NCI-H2171 treated with DMSO at 0.1 percent for 48 hours (cell line): ENCODE measurements around the gene GALNT9.
"Not testable (repeated sequence)": the region's sequence is repeated elsewhere in the genome, so short reads cannot be mapped to it uniquely, and the experiment has no call there.

ENCODE experiments used
- DNase-seq: peaks from one replicate; lab custom pipeline; 2025; lab: John Stamatoyannopoulos, UW

The GALNT9 gene

DNA sequence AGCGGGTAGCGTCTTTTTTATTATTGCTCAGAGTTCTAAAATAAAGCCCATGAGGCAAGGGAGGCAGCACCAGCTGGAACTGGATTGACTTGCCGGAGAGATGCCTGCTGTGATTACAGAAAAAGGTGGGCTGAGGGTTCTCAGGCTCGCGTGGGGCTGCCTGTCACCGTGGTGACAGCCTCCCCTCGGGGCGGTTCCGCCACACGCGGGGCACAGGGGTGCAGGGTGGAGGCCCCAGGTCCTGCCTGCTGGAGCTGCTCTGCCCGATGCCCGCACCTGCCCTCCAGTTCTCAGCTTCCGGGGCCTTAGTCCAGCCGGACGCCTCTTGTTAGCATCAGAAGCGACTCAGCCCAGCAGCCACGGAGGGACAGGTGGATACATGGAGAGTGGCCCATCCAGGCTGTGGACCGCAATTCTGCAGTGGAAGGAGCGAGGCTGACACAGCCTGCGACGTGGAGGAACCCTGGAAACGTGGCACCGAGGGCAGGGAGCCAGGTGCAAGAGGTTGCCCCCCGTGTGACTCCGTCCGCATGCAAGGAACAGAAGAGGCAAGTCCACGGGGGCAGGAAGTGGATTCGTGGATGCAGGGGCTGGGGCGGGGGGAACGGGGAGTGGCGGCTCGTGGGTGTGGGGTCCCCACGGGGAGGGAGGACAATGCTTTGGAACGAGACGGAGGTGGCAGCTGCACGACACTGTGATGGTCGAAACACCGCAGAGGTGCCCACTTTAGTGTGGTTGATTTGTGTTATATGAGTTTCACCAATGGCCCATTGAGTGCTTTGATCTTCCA, 79.5 kb downstream of the GALNT9 start:
- DNase-seq: no peak

GRCh38 chr12:132248453-132249167, 80.8 kb downstream of the GALNT9 start:
- DNase-seq: no peak

- no peak for DNase-seq
Measured at GRCh38 chr12:132247718-132248452, 81.5 kb downstream of the GALNT9 start.

- DNase-seq: no peak
Measured at GRCh38 chr12:132246997-132247717, 82.2 kb downstream of the GALNT9 start.

DNA sequence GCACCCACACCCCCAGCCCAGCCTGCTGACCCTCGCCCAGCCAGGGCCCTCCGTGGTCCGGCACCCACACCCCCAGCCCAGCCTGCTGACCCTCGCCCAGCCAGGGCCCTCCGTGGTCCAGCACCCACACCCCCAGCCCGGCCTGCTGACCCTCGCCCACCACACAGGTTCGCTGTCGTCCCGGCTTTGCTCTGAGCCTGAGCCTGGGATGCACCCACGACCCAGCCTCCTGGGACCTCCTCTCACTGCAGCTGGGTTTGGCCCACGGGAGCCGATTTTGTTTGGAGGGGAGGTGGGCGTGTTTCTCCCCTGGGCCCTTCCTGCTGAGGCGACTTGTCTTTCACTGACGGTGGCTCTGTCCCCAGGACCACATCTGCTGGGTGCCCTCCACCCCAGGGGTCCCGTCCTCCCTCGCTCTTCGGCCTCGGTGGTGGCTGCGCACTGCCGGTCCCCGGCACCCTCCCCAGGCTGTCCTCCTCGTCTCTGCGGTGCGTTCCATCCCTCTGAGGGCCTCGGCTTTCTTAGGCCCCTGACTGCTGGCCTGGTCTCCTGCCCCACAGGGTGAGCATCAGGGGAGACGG, 83.8 kb downstream of the GALNT9 start:
- DNase-seq: no peak

DNA sequence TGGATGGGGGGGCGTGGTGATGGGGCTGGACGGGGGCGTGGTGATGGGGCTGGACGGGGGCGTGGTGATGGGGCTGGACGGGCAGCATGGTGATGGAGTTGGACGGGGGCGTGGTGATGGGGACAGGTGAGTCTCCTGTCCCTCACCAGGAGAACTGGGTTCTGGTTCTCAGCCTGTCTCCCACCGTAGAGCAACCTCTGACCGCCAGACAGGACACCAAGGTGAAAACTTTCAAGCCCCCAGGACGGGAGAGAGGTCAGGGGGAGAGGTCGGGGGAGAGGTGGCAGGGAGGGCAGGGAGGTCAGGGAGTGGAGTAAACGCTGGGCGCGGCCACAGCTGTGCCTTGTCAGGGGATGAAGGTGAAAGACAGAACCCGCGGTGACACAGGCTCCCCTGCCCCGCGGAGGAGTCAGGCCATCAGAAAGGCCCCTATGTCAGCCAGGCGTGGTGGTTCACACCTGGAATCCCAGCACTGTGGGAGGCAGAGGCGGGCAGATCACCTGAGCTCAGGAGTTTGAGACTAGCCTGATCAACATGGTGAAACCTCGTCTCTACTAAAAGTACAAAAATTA, 84.6 kb downstream of the GALNT9 start:
- no peak for DNase-seq

DNA sequence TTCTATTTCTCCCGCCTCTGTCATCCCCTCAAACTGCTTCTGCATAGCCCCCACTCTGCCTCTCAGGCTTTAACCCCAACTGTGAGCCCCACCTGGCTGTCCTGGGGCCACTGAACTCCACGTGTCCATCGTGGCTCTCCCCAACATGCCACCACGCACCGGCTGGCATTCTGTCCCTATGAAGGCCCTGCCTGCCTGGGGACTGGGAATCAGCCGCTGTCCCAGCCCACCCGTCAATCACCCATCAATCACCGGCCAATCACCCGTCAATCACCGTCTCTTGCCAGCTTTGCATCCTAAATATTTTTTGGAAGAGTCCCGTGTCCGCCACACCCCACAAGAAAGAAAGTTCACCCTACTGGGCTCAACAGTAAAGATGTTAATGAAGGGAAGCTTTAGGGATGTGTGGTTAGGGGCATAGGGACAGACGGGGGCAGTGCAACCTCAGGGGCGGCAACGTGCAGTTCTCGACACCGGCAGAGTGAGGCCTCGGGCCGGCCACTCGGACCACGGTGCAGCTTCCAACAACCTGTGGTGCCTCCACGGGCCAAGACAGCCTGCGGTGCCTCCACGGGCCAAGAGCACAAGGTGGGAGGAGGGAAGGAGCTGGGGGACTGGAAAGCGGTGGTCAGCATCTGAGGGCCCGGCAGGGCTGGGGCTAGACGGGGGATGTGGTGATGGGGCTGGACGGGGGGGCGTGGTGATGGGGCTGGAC, 85.6 kb downstream of the GALNT9 start:
- DNase-seq: no peak

DNA sequence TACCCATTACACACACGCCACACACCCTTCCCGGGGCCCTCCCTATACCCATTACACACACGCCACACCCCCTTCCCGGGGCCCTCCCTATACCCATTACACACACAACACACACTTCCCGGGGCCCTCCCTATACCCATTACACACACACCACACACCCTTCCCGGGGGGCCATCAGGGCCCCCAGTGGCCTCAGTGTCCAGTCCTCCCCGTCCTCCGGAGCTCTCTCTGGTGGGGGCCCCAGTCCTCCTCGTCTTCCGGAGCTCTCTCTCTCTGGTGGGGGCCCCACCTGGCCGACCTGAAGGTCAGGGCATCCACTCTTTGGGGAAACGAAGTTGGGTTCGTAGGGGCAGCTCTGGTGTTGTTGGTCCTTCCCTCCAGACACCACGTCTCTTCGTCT, 86.2 kb downstream of the GALNT9 start:
- not testable (repeated sequence) for DNase-seq

- not testable (repeated sequence) for DNase-seq
Measured at GRCh38 chr12:132240669-132241007, 88.8 kb downstream of the GALNT9 start.

GRCh38 chr12:132239796-132240668, 89.4 kb downstream of the GALNT9 start:
- no peak for DNase-seq

- DNase-seq: no peak
Measured at GRCh38 chr12:132239392-132239791, 90.0 kb downstream of the GALNT9 start.

- no peak for DNase-seq
Measured at GRCh38 chr12:132238884-132239283, 90.5 kb downstream of the GALNT9 start.

GRCh38 chr12:132238488-132238854, 90.9 kb downstream of the GALNT9 start:
- DNase-seq: no peak

DNA sequence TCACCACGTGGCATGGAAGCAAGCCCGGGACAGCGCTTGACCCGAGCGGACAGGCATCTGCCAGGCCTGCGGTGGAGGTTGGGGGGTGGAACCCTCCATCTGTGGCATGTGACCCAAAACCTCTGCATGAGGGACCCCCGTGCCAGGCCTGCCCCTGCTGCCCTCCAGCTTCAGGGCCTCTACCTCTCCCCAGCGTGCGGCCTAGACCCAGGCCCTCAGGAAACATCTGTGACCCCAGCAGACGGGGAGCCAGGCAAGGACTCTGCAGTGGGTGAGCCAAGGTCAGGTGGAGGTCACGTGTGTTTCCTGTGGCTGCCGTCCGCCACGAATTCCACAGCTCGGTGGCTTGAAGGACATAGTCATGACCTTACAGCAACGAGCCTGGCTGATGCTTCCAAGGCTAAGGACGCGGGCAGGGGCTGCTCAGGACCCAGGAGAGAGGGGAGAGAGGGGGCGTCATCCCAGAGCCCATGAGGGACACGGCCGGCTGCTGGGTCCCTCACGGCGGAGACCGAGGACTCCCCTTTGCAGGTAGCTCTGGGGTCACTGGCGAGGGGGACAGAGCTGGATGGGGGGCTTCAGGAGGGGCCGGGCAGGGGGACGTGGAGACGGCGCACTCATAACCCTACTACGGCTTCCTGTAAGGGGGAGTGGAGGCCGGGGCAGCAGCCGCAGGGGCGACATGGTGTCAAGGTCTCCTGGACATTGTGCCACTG, 91.5 kb downstream of the GALNT9 start:
- DNase-seq: no peak

- DNase-seq: no peak
Measured at GRCh38 chr12:132236930-132237771, 92.2 kb downstream of the GALNT9 start.

DNA sequence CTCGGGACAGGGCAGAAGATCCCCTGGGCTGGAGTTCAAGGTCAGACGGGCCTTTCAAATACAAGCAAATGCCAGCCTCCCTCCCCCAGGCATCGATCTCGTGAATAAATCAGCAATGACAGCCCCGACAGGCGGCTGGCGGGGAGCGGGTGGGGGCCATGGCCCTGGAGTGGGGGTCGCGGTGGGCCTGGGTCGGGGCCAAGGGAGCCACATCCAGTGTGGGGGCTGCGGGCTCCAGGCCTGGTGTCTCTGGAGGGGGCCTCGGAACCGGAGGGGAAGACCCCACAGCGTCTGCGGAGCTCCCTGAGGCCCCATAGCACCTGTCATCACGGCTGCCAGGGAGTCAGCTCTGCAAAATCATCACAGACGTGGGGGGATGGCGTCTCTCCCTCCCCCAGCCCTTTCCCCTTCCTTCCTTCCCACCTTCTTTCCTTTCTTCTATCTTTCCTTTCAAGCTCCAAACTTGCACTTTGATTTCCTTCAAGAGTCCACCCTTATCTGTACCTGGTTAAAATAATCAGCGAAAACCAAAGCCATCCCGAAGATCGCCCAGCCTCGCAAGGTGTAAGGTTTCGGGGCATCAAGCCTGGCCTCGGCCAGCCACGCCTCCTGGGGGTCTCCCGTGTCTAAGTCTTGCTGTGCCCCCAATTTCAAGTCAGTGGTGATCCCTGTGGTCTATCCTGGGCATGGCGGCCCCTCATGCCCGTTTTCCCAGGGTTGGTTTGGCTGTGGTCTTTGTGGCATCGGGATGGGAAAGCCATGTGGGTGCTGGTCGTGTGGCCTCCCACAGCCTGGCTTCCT, 93.1 kb downstream of the GALNT9 start:
- DNase-seq: no peak

- no peak for DNase-seq
Measured at GRCh38 chr12:132235116-132235820, 94.1 kb downstream of the GALNT9 start.
